ENCODE data around the gene ITSN2.

ITSN2 gene

GRCh38 chr2:24176326-24176725, 184.0 kb downstream of the ITSN2 start:
- H3K9me3 ChIP-seq (ENCODE audit: control insufficient read depth in 2 of 2, low read length in 2 of 2): no peaks in the 10 kb centered on the region
- no peak overlapping the region for H3K27ac ChIP-seq (ENCODE audit: low read depth in 2 of 2, low read length in 2 of 2)
- H3K4me1 ChIP-seq (ENCODE audit: control insufficient read depth in 2 of 2, insufficient read depth in 2 of 2, low read length in 2 of 2): no peaks in the 10 kb centered on the region
- no peaks in the 10 kb centered on the region for H3K27me3 ChIP-seq (ENCODE audit: control insufficient read depth in 2 of 2, insufficient read depth in 2 of 2, low read length in 2 of 2)
- no peak overlapping the region for H3K4me3 ChIP-seq (ENCODE audit: low read length in 2 of 2)
- H3K9ac ChIP-seq (ENCODE audit: low read depth in 1 of 2, low read length in 2 of 2): no peak overlapping the region
- no peaks in the 10 kb centered on the region for H3K36me3 ChIP-seq (ENCODE audit: control insufficient read depth in 2 of 2, insufficient read depth in 2 of 2, low read length in 2 of 2)

DNA sequence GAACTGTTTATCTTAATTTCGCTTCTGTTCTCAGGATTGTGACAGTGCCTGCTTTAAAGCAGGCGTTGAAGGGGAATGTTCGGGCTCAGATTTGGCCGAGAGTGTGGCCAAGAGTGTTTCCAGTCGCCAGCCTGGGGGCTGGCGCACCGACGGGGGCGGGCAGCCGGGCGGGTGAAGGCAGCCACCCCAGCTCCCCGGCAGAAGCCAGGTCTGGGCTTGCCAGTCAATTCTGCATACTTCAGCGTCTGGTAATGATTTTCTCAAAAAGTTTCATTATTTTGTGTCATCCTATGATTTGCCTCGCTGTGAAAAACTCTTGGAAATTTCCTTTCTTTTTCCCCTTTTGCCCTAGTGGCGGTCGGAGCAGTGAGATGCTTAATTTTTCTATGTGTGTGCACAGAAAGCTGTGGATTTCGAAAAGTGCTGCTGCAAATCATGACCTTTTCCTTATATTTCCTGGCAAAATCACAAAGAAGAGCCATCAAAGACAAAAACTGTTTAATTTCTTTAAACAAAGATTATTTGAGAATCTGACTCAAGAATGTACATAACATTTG, 184.6 kb downstream of the ITSN2 start:
- H3K4me3 ChIP-seq (ENCODE audit: low read length in 2 of 2): no peak overlapping the region
- no peaks in the 10 kb centered on the region for H3K36me3 ChIP-seq (ENCODE audit: control insufficient read depth in 2 of 2, insufficient read depth in 2 of 2, low read length in 2 of 2)
- no peaks in the 10 kb centered on the region for H3K4me1 ChIP-seq (ENCODE audit: control insufficient read depth in 2 of 2, insufficient read depth in 2 of 2, low read length in 2 of 2)
- H3K27me3 ChIP-seq (ENCODE audit: control insufficient read depth in 2 of 2, insufficient read depth in 2 of 2, low read length in 2 of 2): no peaks in the 10 kb centered on the region
- H3K9ac ChIP-seq (ENCODE audit: low read depth in 1 of 2, low read length in 2 of 2): no peak overlapping the region
- H3K27ac ChIP-seq (ENCODE audit: low read depth in 2 of 2, low read length in 2 of 2): no peak overlapping the region
- no peaks in the 10 kb centered on the region for H3K9me3 ChIP-seq (ENCODE audit: control insufficient read depth in 2 of 2, low read length in 2 of 2)

DNA sequence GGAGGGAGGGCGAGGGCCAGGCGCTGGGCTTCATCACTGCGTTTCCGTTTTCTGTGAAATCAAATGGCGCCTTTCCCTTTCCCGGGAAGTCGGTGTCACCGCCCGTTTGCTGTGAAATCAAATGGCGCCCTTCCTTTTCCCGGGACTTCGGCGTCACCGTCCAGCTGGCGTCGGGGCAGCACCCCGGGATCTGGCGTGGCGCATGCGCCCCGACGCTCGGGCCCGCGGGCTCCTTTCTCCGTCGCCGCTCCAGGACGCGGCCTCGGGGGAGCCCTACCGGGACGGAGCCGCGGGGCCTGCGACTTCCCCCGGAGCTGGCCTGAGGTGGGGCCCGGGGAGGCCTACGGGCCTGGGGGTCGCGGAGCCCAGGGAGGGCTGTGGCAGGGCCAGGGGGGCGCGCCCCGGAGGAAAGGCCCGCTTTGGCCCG, 185.5 kb downstream of the ITSN2 start, which contains the start of gene FAM228A:
FAM228A (plus strand) TSS at position 203 of the 427 bp plus-strand sequence. CDS start 428 bp downstream, outside the sequence.
- H3K9ac ChIP-seq (ENCODE audit: low read depth in 1 of 2, low read length in 2 of 2): no peak within 1 kb of the TSS
- no peak within 1 kb of the TSS for H3K4me3 ChIP-seq (ENCODE audit: low read length in 2 of 2)
- no peak within 1 kb of the TSS for H3K27ac ChIP-seq (ENCODE audit: low read depth in 2 of 2, low read length in 2 of 2)
- H3K36me3 ChIP-seq (ENCODE audit: control insufficient read depth in 2 of 2, insufficient read depth in 2 of 2, low read length in 2 of 2): no peaks in the 10 kb centered on the region
- H3K4me1 ChIP-seq (ENCODE audit: control insufficient read depth in 2 of 2, insufficient read depth in 2 of 2, low read length in 2 of 2): no peaks in the 10 kb centered on the region
- no peaks in the 10 kb centered on the region for H3K27me3 ChIP-seq (ENCODE audit: control insufficient read depth in 2 of 2, insufficient read depth in 2 of 2, low read length in 2 of 2)
- no peaks in the 10 kb centered on the region for H3K9me3 ChIP-seq (ENCODE audit: control insufficient read depth in 2 of 2, low read length in 2 of 2)

GRCh38 chr2:24169023-24169422, 191.3 kb downstream of the ITSN2 start:
- no peaks in the 10 kb centered on the region for H3K4me1 ChIP-seq (ENCODE audit: control insufficient read depth in 2 of 2, insufficient read depth in 2 of 2, low read length in 2 of 2)
- H3K36me3 ChIP-seq (ENCODE audit: control insufficient read depth in 2 of 2, insufficient read depth in 2 of 2, low read length in 2 of 2): no peaks in the 10 kb centered on the region
- H3K27ac ChIP-seq (ENCODE audit: low read depth in 2 of 2, low read length in 2 of 2): no peak overlapping the region
- no peaks in the 10 kb centered on the region for H3K9me3 ChIP-seq (ENCODE audit: control insufficient read depth in 2 of 2, low read length in 2 of 2)
- H3K4me3 ChIP-seq (ENCODE audit: low read length in 2 of 2): no peak overlapping the region
- H3K9ac ChIP-seq (ENCODE audit: low read depth in 1 of 2, low read length in 2 of 2): no peak overlapping the region
- H3K27me3 ChIP-seq (ENCODE audit: control insufficient read depth in 2 of 2, insufficient read depth in 2 of 2, low read length in 2 of 2): no peaks in the 10 kb centered on the region

DNA sequence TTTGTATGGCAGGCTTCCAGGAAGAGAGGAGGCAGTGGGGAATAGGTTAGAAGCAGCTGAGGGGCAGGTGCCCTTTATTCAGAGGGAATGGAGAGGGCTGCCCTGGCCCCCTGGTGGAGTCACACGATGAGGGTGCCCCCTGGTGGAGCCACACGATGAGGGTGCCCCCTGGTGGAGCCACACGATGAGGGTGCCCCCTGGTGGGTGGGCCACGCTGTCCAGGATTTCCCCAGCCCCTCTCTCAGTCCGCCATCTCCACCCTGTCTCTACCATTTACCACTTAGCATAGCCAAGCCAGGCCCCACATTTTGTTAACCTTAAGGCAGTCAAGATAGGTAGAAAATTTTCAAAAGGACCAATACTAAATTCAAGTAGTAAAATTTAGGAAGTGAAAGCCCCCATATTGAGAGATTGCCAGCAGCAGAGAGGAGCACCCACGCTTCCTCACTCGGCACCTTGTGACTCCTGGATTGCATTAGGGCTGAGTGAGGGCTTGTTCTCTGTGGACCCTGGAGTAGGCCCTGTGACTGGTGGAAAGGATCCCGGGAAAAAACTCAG, 195.8 kb downstream of the ITSN2 start:
- H3K9me3 ChIP-seq (ENCODE audit: control insufficient read depth in 2 of 2, low read length in 2 of 2): no peaks in the 10 kb centered on the region
- no peak overlapping the region for H3K4me3 ChIP-seq (ENCODE audit: low read length in 2 of 2)
- H3K9ac ChIP-seq (ENCODE audit: low read depth in 1 of 2, low read length in 2 of 2): no peak overlapping the region
- H3K27ac ChIP-seq (ENCODE audit: low read depth in 2 of 2, low read length in 2 of 2): no peak overlapping the region
- H3K4me1 ChIP-seq (ENCODE audit: control insufficient read depth in 2 of 2, insufficient read depth in 2 of 2, low read length in 2 of 2): no peaks in the 10 kb centered on the region
- H3K27me3 ChIP-seq (ENCODE audit: control insufficient read depth in 2 of 2, insufficient read depth in 2 of 2, low read length in 2 of 2): no peaks in the 10 kb centered on the region
- peaks cover 0 to 2% of the 10 kb centered on the region in 2 donors for H3K36me3 ChIP-seq (ENCODE audit: control insufficient read depth in 2 of 2, insufficient read depth in 2 of 2, low read length in 2 of 2)

DNA sequence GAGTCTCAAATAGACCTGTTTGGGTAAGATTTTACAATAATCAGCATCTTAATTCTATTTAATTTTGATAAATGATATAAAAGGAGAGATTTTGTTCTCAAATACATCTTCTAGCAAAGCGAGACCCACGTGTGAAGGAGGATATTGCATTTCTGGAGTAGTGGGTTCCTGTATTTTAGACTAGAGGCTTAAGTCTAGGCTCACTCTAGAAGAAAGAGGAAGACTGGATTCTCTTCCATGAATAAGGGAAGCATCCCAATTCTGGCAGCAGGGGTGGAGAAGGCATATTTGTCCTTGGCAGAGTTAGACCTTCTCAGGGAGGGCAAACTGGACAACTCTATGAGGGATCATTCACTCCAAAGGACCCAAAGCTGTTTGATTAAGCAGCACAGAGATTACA, 196.7 kb downstream of the ITSN2 start:
- no peaks in the 10 kb centered on the region for H3K27me3 ChIP-seq (ENCODE audit: control insufficient read depth in 2 of 2, insufficient read depth in 2 of 2, low read length in 2 of 2)
- no peak overlapping the region for H3K9ac ChIP-seq (ENCODE audit: low read depth in 1 of 2, low read length in 2 of 2)
- no peak overlapping the region for H3K4me3 ChIP-seq (ENCODE audit: low read length in 2 of 2)
- H3K9me3 ChIP-seq (ENCODE audit: control insufficient read depth in 2 of 2, low read length in 2 of 2): no peaks in the 10 kb centered on the region
- H3K27ac ChIP-seq (ENCODE audit: low read depth in 2 of 2, low read length in 2 of 2): no peak overlapping the region
- peaks cover 0 to 2% of the 10 kb centered on the region in 2 donors for H3K36me3 ChIP-seq (ENCODE audit: control insufficient read depth in 2 of 2, insufficient read depth in 2 of 2, low read length in 2 of 2)
- H3K4me1 ChIP-seq (ENCODE audit: control insufficient read depth in 2 of 2, insufficient read depth in 2 of 2, low read length in 2 of 2): no peaks in the 10 kb centered on the region

- no peaks in the 10 kb centered on the region for H3K9me3 ChIP-seq (ENCODE audit: control insufficient read depth in 2 of 2, low read length in 2 of 2)
- peaks cover 0 to 2% of the 10 kb centered on the region in 2 donors for H3K36me3 ChIP-seq (ENCODE audit: control insufficient read depth in 2 of 2, insufficient read depth in 2 of 2, low read length in 2 of 2)
- H3K4me1 ChIP-seq (ENCODE audit: control insufficient read depth in 2 of 2, insufficient read depth in 2 of 2, low read length in 2 of 2): no peaks in the 10 kb centered on the region
- H3K9ac ChIP-seq (ENCODE audit: low read depth in 1 of 2, low read length in 2 of 2): no peak overlapping the region
- H3K27ac ChIP-seq (ENCODE audit: low read depth in 2 of 2, low read length in 2 of 2): no peak overlapping the region
- H3K4me3 ChIP-seq (ENCODE audit: low read length in 2 of 2): no peak overlapping the region
- H3K27me3 ChIP-seq (ENCODE audit: control insufficient read depth in 2 of 2, insufficient read depth in 2 of 2, low read length in 2 of 2): no peaks in the 10 kb centered on the region
Measured at GRCh38 chr2:24163186-24163585, 197.2 kb downstream of the ITSN2 start.

DNA sequence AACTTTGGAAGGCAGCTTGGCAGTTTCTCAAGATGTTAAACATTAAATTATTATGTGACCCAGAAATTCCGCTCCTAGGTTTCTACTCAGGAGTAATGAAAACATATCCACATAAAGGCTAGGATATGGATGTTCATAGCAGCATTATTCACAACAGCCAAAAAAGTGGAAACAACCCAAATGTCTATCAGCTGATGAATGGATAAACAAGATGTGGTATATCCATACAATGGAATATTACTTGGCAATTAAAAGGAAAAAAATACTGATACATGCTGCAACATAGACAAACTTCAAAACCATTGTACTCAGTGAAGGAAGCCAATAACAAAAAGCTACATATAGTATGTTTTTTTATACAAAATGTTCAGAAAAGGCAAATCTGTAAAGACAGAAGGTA, 197.8 kb downstream of the ITSN2 start:
- H3K36me3 ChIP-seq (ENCODE audit: control insufficient read depth in 2 of 2, insufficient read depth in 2 of 2, low read length in 2 of 2): peaks cover 0 to 2% of the 10 kb centered on the region in 2 donors
- H3K27ac ChIP-seq (ENCODE audit: low read depth in 2 of 2, low read length in 2 of 2): no peak overlapping the region
- H3K9ac ChIP-seq (ENCODE audit: low read depth in 1 of 2, low read length in 2 of 2): no peak overlapping the region
- no peaks in the 10 kb centered on the region for H3K4me1 ChIP-seq (ENCODE audit: control insufficient read depth in 2 of 2, insufficient read depth in 2 of 2, low read length in 2 of 2)
- H3K27me3 ChIP-seq (ENCODE audit: control insufficient read depth in 2 of 2, insufficient read depth in 2 of 2, low read length in 2 of 2): no peaks in the 10 kb centered on the region
- no peaks in the 10 kb centered on the region for H3K9me3 ChIP-seq (ENCODE audit: control insufficient read depth in 2 of 2, low read length in 2 of 2)
- H3K4me3 ChIP-seq (ENCODE audit: low read length in 2 of 2): no peak overlapping the region

- Histone ChIP-seq H3K27ac (ENCODE audit: low read depth in 2 of 2, low read length in 2 of 2) (no peak overlapping the region), H3K4me3 (ENCODE audit: low read length in 2 of 2) (no peak overlapping the region), H3K27me3 (ENCODE audit: control insufficient read depth in 2 of 2, insufficient read depth in 2 of 2, low read length in 2 of 2) (no peaks in the 10 kb centered on the region), H3K4me1 (ENCODE audit: control insufficient read depth in 2 of 2, insufficient read depth in 2 of 2, low read length in 2 of 2) (no peaks in the 10 kb centered on the region), H3K36me3 (ENCODE audit: control insufficient read depth in 2 of 2, insufficient read depth in 2 of 2, low read length in 2 of 2) (peaks cover 0 to 2% of the 10 kb centered on the region in 2 donors), H3K9me3 (ENCODE audit: control insufficient read depth in 2 of 2, low read length in 2 of 2) (no peaks in the 10 kb centered on the region), H3K9ac (ENCODE audit: low read depth in 1 of 2, low read length in 2 of 2) (no peak overlapping the region)
Measured at GRCh38 chr2:24160761-24161160, 199.6 kb downstream of the ITSN2 start.

DNA sequence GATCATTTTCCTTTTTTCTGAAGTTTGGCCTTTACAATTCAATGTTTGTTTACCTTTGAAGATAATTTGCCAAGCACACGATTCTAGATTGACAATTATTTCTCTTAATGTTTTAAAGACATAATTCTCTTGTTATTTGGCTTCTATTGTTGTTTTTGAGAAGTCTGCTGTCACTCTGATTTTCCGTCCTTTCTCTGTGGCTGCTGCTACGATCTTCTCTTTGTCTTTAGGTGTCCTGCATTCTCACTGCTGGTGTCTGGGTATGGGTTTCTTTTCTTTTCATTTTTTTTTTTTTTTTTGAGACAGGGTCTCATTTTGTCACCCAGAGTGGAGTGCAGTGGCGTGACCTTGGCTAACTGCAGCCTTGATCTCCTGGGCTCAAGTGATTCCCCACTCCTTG, 200.6 kb downstream of the ITSN2 start:
- no peak overlapping the region for H3K4me3 ChIP-seq (ENCODE audit: low read length in 2 of 2)
- no peak overlapping the region for H3K27ac ChIP-seq (ENCODE audit: low read depth in 2 of 2, low read length in 2 of 2)
- H3K9me3 ChIP-seq (ENCODE audit: control insufficient read depth in 2 of 2, low read length in 2 of 2): no peaks in the 10 kb centered on the region
- no peaks in the 10 kb centered on the region for H3K27me3 ChIP-seq (ENCODE audit: control insufficient read depth in 2 of 2, insufficient read depth in 2 of 2, low read length in 2 of 2)
- H3K9ac ChIP-seq (ENCODE audit: low read depth in 1 of 2, low read length in 2 of 2): no peak overlapping the region
- no peaks in the 10 kb centered on the region for H3K4me1 ChIP-seq (ENCODE audit: control insufficient read depth in 2 of 2, insufficient read depth in 2 of 2, low read length in 2 of 2)
- H3K36me3 ChIP-seq (ENCODE audit: control insufficient read depth in 2 of 2, insufficient read depth in 2 of 2, low read length in 2 of 2): peaks cover 0 to 2% of the 10 kb centered on the region in 2 donors

Measured in mucosa of rectum (tissue), 2 donors.